ENCODE results near the gene ABCA4.

DNA sequence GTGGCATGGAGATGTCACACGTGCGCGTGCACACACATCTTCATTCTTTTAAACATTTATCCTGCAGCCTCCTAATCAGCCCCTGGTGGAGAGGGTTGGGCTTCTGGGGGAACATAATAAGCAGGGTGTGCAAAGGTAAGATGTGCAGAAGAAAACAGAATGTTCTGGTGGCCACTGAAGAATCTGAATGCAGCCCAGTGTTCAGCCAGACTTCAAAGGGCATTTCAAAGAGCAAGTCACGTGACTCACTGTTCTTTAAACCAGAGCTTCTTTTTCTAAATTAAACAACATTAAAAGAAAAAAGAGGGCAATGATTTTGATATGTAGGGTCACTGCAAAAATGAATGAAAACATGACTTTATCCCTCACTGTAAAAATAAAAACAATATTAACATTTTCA, 89.8 kb downstream of the ABCA4 start:
- TF ChIP-seq, protein P1, sequence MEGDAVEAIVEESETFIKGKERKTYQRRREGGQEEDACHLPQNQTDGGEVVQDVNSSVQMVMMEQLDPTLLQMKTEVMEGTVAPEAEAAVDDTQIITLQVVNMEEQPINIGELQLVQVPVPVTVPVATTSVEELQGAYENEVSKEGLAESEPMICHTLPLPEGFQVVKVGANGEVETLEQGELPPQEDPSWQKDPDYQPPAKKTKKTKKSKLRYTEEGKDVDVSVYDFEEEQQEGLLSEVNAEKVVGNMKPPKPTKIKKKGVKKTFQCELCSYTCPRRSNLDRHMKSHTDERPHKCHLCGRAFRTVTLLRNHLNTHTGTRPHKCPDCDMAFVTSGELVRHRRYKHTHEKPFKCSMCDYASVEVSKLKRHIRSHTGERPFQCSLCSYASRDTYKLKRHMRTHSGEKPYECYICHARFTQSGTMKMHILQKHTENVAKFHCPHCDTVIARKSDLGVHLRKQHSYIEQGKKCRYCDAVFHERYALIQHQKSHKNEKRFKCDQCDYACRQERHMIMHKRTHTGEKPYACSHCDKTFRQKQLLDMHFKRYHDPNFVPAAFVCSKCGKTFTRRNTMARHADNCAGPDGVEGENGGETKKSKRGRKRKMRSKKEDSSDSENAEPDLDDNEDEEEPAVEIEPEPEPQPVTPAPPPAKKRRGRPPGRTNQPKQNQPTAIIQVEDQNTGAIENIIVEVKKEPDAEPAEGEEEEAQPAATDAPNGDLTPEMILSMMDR (IDR thresholded peaks at IDR 0.05; ENCODE audit: poor library complexity) = no peak
- TF ChIP-seq EZH2 (IDR thresholded peaks at IDR 0.05; ENCODE audit: borderline replicate concordance) (no peak), EZH2phosphoT487 (IDR thresholded peaks at IDR 0.05; ENCODE audit: low read depth, severe bottlenecking, unreplicated experiment) (no peak)
